Left forelimb (tissue), 1 donor: ENCODE measurements around the gene SHANK1.
A peak's percentile ranks its signal among the peaks of the same experiment; 100 is the strongest.

ENCODE experiments used
- DNase-seq: peaks from one replicate; pipeline ENCODE4 v3.0.0-alpha.2; 2018; ENCODE audit warnings: low spot score

SHANK1 gene

DNA sequence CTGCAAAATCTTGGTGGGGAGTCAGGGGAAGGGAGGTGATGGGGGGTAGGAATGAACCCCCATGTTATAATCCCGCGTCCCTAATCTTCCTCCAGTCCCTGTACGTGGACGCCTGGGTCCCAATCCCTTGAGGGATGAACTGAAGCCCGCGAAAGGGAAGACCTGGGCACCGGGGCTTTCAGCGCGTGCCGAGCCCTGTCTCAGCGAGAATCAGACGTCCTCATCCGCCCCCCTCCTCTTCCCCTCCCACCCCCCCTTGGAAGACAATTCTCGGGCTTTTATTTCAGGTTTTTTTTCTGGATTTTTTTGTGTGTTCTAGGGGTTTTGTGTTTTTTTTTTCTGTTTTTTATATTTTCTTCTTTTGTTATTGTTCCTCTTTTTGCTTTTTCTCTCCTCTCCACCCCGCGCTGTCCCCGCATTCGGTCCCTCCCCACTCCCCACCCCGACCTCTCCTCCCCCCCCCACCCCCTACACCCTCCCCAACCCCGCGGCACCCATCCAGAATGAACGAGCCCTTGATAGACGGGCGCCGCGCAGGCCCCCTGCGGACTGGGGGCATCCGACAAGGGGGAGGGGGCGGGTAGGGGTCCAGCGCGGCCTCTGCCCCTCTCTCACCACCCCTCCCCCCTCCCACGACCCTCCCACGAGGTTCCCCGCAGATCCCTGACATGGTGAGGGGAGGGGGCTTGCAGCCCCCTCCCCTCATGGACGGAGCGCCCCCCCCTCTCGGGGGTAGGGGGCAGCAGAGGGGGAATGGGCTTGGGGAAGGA, 60.1 kb downstream of the SHANK1 start:
- DNase-seq = no peak

DNA sequence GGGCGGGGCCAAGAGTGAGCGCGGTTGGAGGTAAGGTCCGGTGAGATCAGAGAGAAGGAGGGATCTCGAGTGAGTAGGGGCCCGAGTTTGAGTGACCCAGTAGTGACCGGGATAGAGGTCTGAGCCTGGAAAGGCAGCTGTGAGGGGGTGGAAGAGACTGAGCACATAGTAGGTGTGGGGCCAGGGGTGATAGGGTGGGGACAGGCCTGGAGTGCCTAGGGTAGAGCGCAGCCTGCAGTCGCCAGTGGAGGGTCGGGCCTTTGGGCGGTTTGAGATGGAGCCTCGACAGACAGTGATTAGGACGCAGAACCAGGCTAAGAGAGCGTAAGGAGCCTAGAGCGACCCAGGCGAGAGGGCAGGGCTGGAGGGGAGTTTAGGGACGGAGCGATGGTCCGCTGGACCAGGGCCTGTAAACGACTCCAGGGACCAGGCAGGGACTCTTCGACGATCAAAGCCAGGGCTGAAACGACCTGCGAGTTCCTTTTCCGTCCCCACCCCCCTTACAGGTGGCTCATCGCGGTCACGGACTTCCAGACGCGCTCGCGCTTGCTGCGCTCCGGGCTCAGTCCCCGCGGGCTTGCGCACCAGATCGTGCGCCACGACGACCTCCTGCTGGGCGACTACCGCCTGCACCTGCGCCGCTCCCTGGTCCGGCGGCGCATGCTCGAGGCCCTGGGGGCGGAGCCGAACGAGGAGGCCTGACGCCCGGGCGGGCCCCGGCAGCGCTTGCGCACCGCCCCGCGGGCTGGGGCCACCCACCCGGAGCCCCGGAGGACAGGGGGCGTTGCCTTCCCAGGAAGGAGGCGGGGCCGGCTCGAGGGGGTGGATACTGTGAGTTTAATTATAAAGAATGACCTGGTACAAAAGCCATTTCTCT, 60.9 kb downstream of the SHANK1 start:
- DNase-seq = peak; percentile 74

DNA sequence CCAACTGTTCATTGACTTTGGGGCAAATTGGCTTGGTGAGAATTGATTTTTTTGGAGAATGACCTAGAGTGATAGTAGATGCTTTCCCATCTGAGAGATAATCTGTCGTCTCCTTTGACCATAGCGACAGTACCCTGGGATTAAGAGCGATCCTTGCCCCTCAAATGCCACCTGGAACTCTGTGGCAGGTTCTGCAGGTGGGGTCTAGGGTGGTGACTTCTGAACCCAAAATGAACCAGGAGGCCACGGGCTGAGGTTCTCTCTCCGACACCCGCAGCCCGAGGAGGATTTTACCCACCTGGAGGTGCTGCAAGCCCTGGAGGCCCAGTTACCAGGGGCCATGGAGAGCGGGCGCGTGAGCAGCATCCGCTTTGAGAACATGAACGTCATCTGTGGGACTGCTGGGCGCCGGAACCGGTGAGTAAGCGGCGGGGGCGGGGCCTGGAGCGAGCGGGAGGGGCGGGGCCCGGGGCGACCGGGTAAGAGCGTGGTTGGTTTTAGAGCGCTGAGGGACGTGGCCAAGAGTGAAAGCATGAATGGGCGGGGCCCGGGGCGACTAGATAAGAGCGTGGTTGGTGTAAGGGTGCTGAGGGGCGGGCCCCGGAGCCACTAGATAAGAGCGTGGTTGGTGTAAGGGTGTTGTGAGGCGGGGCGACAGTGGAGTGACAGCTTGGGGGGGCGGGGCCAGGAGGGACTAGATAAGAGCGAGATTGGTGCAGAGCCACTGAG, 61.7 kb downstream of the SHANK1 start:
- peak; percentile 82 for DNase-seq

DNA sequence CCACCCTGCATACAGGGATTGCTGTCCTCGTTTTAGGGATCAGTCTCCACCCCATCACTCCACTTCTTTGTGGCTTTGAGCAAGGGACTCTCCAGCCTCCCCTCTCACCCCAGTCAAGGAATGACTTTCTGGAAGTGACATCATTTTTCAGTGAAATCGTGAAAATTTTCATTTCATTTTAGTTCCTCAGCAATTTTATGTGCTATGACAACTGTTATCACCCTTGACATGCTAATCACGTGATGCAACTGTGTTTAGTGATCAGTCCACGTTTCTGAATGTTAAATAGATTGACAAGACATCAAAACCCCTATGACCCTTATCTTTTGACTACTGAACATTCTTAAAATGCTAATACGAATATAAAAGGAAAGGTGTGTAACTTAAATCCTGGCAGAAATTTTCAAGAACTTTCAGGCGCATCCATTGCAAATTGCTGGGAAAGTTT, 62.4 kb downstream of the SHANK1 start:
- DNase-seq = no peak

DNA sequence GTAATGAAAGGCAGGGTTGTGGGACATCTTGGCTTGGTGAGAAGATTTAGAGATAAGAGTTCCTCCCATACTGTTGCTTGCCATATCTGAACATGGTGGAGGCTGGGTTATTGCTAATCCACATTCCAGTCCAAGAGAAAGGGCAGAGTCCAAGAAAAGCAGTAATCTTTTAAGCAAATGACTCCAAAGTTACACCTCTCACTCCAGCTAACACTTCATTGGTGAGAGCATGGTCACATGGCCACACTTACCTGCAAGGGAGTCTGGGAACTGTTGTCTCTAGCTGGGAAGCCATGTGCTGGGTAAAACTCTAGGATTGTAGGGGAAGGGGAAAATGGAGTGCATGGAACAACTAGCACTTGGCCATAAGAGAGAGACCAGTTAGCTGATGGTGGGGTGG, 64.7 kb downstream of the SHANK1 start:
- no peak for DNase-seq

DNA sequence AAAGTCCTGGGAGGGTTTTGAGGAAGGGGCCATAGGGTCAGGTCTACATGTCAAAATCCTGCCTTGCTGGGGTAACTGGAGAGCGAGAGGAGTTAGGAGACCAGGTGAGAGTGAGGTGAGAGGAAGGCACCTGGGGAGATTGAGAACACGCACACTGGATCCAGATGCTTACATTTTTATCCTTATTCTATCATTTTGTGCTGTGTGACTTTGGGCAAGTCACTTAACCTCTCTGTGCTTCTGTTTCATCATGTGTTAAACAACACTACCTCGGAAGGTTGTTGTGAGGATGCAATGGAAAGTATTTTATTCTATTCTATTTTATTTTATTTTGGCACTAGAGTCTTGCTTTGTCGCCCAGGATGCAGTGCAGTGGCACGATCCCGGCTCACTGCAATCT, 66.9 kb downstream of the SHANK1 start:
- no peak for DNase-seq

DNA sequence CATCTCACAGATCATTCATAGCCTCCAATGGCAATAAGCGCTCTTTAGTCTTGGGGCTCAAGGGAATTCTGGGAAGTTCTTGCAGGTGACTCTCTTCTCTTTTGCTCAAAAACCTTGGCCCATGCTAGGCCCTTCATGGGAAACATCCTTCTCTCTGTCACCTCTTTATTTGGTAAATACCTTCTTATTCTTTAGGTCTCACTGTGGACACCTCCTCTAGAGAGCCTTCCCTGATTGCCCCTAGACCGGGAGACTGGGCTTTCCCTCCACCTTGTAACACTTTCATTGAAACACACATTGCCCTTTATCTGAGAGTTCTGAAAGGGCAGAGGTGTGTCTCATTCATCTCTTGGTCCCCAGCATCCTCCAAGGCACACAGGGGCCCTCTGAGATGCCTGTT, 68.4 kb downstream of the SHANK1 start:
- DNase-seq = no peak

DNA sequence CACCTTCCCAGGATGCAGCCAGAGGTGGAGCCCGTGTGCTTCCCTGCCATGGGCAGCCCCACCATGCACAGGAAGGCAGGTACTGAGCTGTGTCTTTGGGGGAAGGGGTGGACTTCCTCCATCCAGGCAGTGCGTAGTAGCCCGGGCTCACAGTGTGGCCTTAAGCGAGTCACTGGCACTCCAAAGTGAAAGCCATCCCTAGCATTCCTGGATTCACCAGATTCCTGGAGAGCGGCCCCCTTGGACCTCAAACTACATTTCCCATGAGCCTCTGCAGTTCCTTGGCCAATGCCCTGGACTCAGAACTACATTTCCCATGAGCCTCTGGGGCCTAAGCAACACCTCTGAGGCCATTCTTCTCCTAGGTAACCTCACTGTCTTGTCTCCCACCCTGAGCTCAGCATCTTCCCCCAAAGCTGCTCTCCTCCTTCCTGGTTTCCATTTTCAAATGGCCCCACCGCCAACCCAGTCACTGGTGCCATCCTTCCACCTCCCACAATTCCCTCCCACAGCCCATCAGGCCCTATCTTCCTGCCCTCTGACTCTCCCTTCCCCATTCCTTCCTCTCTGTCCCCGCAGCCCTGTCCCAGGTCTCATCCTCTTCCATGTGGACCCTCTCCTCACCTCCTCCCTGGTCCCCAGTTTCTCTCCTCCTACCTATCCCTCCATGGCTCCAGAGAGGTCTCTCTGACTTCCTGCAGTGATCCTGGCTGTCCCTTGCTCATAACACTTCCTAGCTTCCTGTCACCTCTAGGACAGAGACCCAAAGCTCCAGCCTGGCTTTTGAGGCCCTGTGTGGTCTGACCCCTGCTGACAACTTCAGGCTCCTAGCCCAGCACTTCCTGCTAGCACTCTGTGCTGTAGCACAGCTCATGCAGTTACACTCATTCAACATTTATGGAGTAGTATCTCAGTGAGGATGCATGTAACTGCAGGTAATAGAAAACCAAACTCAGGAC, 69.9 kb downstream of the SHANK1 start, which contains the start of gene C19orf81:
Gene C19orf81 (plus strand): TSS at position 13 of the 959 bp plus-strand sequence. CDS start 0 bp downstream, at position 13.
- no peak for DNase-seq

DNA sequence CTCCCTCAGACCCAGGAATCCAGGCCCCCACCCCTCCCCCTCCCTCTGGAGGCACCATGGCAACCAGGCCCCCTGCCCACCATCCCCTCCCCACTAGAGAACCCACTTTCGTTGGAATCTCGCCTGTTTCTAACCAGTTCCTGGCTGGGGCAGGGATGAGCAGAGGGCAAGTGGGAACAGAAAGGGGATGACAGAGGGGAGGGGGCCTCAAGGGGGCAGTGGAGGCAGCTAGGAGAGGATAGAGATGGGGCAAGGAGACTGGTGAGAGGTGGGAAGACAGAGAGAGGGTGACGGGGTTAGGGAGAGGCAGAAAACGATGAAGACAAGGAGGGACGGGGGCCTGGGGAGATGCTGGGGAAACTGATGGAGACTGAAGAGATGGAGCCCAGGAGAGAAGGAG, 70.9 kb downstream of the SHANK1 start:
- no peak for DNase-seq

DNA sequence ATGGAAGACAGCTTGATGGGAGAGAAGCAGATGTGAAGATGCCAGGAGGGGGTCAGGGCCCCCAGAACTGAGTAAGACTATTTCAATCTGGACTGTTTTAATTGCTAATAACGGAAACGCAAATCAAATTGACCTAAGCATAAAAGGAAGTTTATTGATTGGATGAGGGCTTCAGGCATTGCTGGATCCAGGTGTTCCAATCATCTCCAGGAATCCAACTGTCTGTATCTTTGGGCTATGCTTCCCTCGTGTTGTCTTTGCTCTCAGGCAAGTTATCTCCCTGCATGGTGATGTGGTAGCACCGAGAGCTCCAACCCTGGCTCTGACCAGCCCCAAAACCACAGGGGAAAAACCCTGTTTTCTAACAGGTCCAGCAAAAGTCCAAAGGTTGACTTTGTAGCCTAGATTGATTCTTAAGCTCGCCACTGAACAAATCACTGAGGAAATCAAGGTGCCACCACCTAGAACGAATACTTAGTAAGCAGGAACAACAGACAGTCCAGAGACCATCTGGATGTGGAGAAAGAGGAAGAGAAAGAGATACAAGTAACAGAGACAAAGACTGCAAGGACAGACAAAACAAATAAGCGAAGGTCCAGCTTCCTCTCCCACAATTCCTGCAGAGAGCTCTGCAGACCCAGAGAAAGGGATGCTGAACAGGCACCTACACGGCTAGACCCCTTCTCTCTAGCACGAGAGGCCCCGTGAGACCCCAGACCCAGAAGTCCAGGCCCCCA, 71.6 kb downstream of the SHANK1 start:
- DNase-seq = no peak

DNA sequence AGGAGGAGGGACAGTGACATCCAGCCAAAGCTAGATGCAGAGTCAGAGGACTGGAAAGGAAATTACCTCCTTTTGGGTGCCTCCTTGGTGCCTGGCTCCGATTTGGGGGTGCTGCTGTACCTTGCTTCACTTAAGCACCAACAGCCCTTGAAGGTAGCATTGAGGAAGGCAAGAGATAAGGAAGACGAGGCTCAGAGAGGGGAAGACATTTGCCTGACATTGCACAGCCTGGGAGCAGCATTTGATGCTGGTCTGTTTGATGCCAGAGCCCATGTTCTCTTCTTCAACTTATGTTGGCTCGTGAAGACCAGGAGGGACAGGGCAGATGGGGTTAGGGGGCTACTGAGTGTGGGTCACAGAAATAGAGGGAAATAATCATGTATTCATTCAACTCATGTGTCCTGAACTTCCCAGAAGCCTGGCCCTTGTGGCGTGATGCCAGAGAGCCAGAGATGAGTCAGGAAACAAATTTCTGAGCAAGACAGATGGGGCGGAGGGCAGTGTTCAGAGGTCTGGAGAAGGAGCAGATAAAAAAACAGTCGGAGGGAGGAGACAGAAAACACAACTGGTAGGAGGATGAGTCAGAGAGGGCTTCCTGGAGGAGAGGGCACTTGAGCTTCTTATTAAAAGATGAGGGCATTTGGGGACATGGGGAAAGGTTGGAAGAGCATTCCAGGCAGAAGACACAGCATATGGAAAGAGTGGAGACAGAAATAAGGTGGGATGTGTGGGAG, 73.4 kb downstream of the SHANK1 start:
- DNase-seq = no peak

DNA sequence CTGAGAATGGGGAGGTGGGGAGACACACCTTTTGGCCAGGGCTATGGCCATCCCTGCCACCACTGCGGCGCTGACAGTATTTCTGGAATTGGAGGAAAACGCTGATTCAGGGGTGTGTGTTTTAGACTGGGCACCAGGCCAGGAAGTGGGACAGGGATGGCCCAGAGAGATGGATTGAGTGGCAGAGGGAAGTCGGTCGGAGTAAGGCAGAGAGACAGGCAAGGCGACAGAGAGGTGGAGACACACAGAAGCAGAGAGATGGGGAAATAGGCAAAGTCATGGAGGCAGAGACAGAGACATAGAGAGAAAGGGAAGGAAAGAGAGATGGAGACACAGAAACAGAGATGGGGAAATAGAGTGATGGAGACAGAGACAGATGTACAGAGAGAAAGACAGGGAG, 74.5 kb downstream of the SHANK1 start:
- DNase-seq = no peak

DNA sequence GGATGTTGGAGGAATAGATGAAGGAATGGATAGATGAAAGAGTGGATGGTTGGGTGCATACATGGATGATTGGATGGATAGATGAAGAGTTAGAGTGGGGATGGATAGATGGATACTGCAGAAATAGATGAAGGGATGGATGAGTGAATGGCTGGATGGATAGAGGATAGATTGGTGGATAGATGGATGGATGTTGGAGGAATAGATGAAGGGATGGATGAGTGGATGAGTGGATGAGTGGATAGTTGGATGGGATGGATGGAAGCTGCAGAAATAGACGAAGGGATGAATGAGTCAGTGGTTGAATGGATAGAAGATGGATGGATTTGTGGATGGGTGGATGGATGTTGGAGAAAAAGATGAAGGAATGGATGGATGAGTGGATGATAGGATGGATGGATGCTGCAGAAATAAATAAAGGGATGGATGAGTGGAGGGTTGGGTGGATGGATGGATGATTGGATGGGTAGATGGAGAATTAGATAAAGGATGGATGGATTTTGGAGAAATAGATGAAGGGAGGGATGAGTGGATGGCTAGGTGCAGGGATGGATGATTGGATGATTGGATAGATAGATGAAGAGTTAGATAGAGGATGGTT, 75.2 kb downstream of the SHANK1 start:
- no peak for DNase-seq

DNA sequence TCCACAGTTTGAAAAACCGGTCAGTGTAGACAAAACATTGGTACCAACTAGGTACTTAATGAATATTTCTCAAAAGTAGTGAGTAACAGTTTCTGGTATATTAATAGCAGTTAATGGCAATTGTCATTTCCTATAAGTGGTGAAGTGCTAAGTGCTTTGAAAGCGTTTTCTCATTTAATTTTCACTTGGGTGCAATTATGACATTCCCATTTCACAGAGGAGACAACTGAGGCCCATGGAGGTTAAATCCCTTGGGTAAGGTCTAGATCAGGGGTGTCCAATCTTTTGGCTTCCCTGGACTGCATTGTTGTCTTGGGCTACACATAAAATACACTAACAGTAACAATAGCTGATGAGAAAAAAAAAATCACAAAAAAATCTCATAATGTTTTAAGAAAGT, 79.2 kb downstream of the SHANK1 start:
- DNase-seq = no peak

DNA sequence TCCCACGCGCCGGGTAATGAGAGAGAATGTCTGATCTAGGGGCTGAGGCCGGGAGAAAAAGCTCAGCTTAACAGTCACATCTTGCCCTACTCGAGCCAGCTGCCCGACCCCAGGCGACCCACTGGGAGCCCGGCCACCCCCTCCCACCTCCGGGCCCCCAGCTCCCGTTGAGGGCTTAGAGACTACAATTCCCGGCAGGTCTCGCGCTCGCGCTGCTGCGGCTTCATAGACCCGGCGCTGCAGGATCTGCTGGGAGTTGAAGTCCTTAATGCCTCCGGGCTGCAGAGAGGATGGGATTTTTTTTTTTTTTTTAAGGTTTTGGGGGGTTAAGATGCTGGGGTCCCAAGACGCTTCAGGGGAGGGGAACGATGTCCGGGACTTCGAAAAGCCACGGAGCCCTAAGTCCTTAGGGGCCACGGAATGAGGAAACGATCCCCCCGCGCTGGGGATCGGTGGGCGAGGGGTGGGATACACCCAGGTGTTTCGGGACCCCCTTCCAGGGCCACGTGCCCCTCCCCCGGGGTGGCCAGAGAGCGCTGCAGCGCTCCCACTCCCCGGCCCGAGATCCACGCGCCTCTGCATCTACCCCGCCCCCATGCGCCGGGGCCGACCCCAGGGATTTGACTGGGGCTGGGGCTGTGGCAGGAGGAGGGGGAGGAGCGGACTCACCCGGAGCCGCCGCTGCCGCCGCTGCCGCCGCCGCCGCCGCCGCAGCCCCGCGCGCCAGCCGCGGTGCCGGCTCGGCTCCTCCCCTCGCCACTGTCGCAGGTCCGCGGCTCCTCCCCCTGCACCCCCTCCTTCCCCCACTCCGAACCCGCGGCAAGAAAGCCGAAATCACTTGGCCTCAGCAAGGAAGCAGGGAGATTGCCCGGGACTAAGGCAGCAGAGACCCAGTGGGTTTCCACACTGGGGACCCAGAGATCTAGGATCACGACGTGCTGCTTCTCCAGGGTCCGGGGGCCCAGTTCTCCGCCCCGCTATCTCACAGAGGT, 80.2 kb downstream of the SHANK1 start, which contains the start of gene SYT3:
Gene SYT3 (minus strand): TSS at position 761 of the 992 bp plus-strand sequence. CDS start 2,470 bp downstream, outside the sequence.
- DNase-seq = no peak

DNA sequence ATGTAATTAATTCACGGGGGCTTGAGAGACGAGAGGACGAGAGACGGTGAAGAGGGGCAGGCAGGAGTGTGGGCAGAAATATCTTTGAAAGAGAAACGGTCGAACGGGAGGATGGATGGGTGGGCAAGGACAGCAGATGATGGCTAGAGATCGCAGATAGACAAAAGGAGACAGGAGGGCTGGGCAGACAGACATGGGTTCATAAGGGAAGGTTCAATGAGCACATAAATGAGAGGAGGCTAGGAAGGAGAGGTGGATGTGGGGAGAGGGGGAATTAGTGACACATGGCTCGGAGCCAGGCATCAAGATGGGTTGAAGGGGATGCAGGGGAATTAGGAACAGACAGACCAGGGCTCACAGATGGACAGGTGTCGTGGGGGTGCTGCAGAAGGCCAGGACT, 81.0 kb downstream of the SHANK1 start:
- no peak for DNase-seq

DNA sequence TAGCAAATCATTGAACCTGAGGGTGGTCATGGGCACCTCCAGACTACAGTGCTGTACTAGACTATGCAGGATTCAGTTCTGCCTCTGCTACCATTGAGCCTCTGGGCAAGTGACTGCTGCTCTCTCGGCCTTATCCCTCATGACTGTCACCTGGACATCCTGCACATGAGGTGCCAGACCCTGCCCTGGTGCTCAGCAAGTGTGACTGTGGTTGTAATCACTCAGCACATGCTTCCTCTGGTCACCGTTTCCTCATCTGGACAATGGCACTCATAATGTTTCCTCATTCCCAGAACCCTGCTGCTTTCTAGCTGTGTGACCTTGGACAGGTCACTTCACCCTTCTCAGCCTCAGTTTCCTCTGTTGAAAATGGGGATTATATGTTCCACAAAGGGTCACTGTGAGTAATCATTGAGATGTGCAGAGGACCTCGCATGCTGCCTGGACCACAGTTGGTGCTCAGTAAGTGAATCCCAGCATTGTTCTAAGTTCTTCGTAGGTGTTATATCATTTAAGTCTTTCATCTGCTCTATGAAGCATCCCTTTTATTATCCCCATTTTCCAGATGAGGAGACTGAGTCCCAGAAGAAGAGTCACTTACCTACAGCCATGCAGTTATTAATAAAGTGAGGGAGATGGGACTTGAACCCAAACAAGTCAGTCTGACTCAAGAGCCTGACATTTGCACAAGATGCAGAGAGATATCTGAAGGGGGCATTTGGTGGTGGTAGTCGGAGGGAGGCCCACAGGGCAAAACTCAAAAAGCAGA, 83.1 kb downstream of the SHANK1 start:
- no peak for DNase-seq
